ENCODE measurements around the gene KLF4. TPM values are rescaled to one million over a fixed set of nuclear protein-coding genes. Genes with fewer than 3 reads are reported as not detected.

Gene KLF4
- total RNA-seq, 1 experiment from 2014 or later, result 5.2 TPM

GRCh38 chr9:107478805-107479204 lies 10.8 kb downstream of the KLF4 start:
- ChIA-PET CTCF (no interaction called here), POLR2A (no interaction called here)
- BruUV-seq (replicated peaks), result no TSS peak
- in situ Hi-C loops (cut with HindIII; ENCODE audit: low pct_unique_long_range_greater_than_20kb, low sequenced_read_pairs) (no loop called here), intact Hi-C loops (cut with micrococcal nuclease; ENCODE audit: unreplicated experiment) (no loop called here)
- Histone ChIP-seq H3K4me1 (ENCODE audit: control insufficient read depth, insufficient read depth, low read length) (no peaks in the 10 kb centered on the region), H3K4me3 (ENCODE audit: low read depth in 2 of 2, low read length in 2 of 2) (no peak overlapping the region), H3K27ac (ENCODE audit: low read length) (no peak overlapping the region), H3K27me3 (ENCODE audit: control insufficient read depth, insufficient read depth, low read length) (no peaks in the 10 kb centered on the region), H3K9me3 (ENCODE audit: control insufficient read depth, insufficient read depth, low read depth, low read length) (no peaks in the 10 kb centered on the region), H3K36me3 (ENCODE audit: control insufficient read depth, insufficient read depth, low read length) (no peaks in the 10 kb centered on the region)
- TF ChIP-seq REST (IDR thresholded peaks at IDR 0.05; ENCODE audit: insufficient read depth in 1 of 2, low read depth in 2 of 2, low read length in 1 of 2) (no peak), CTCF (IDR thresholded peaks at IDR 0.05) (no peak), TCF7L2 (IDR thresholded peaks at IDR 0.05; ENCODE audit: low read depth, low read length) (no peak), POLR2AphosphoS5 (IDR thresholded peaks at IDR 0.05; ENCODE audit: low read depth, low read length) (no peak), SIN3A (IDR thresholded peaks at IDR 0.05; ENCODE audit: borderline replicate concordance, insufficient read depth, low read depth, low read length) (no peak)
- no peak for DNase-seq (ENCODE audit: low read depth, low spot score)
- no peak for ATAC-seq

GRCh38 chr9:107474124-107474523 lies 15.4 kb downstream of the KLF4 start:
- POLR2A ChIA-PET, result no interaction called here
- no peak overlapping the region for H3K27ac ChIP-seq (ENCODE audit: low read length)
- no peaks in the 10 kb centered on the region for H3K36me3 ChIP-seq (ENCODE audit: control insufficient read depth, insufficient read depth, low read length)
- intact Hi-C loops (cut with micrococcal nuclease; ENCODE audit: unreplicated experiment), result no loop called here
- CTCF ChIA-PET, result no interaction called here
- H3K27me3 ChIP-seq (ENCODE audit: control insufficient read depth, insufficient read depth, low read length), result no peaks in the 10 kb centered on the region
- TF ChIP-seq TCF7L2 (IDR thresholded peaks at IDR 0.05; ENCODE audit: low read depth, low read length) (no peak), CTCF (IDR thresholded peaks at IDR 0.05) (no peak), SIN3A (IDR thresholded peaks at IDR 0.05; ENCODE audit: borderline replicate concordance, insufficient read depth, low read depth, low read length) (no peak), REST (IDR thresholded peaks at IDR 0.05; ENCODE audit: insufficient read depth in 1 of 2, low read depth in 2 of 2, low read length in 1 of 2) (no peak), POLR2AphosphoS5 (IDR thresholded peaks at IDR 0.05; ENCODE audit: low read depth, low read length) (no peak)
- H3K9me3 ChIP-seq (ENCODE audit: control insufficient read depth, insufficient read depth, low read depth, low read length), result no peaks in the 10 kb centered on the region
- no peaks in the 10 kb centered on the region for H3K4me1 ChIP-seq (ENCODE audit: control insufficient read depth, insufficient read depth, low read length)
- H3K4me3 ChIP-seq (ENCODE audit: low read depth in 2 of 2, low read length in 2 of 2), result no peak overlapping the region
- no TSS peak for BruUV-seq (replicated peaks)
- ATAC-seq, result no peak
- in situ Hi-C loops (cut with HindIII; ENCODE audit: low pct_unique_long_range_greater_than_20kb, low sequenced_read_pairs), result no loop called here
- no peak for DNase-seq (ENCODE audit: low read depth, low spot score)

Data from Panc1 (cell line).